ENCODE results near the gene PLOD1. TPM values are rescaled to one million over a fixed set of nuclear protein-coding genes. Genes with fewer than 3 reads are reported as not detected.

Gene PLOD1
- total and polyA plus RNA-seq, 4 donors: 48.0 to 82.9 (median 63.9) TPM

GRCh38 chr1:11921022-11921421, 13.5 kb upstream of the PLOD1 start:
- peaks cover 3 to 50% (median 43%) of the 10 kb centered on the region in 4 donors for H3K4me1 ChIP-seq (ENCODE audit: control insufficient read depth in 4 of 4, insufficient read depth in 4 of 4, low read length in 3 of 4)
- 84% methylated on average over 9 of the region's 9 CpGs for WGBS
- H3K36me3 ChIP-seq (ENCODE audit: control insufficient read depth in 4 of 4, insufficient read depth in 3 of 4, low read depth in 1 of 4, low read length in 3 of 4): peaks cover 5 to 31% (median 9%) of the 10 kb centered on the region in 4 donors
- H3K9ac ChIP-seq (ENCODE audit: low read depth in 1 of 2, low read length in 2 of 2): no peak overlapping the region
- no peak overlapping the region for H3K4me3 ChIP-seq (ENCODE audit: low read depth in 1 of 3, low read length in 3 of 3)
- no peaks in the 10 kb centered on the region for H3K27me3 ChIP-seq (ENCODE audit: control insufficient read depth in 4 of 4, insufficient read depth in 4 of 4, low read length in 3 of 4)
- no peaks in the 10 kb centered on the region for H3K9me3 ChIP-seq (ENCODE audit: control insufficient read depth in 4 of 4, low read length in 3 of 4)
- no peak for TF ChIP-seq NR2F2 (IDR thresholded peaks at IDR 0.05)
- TF ChIP-seq, protein P1, sequence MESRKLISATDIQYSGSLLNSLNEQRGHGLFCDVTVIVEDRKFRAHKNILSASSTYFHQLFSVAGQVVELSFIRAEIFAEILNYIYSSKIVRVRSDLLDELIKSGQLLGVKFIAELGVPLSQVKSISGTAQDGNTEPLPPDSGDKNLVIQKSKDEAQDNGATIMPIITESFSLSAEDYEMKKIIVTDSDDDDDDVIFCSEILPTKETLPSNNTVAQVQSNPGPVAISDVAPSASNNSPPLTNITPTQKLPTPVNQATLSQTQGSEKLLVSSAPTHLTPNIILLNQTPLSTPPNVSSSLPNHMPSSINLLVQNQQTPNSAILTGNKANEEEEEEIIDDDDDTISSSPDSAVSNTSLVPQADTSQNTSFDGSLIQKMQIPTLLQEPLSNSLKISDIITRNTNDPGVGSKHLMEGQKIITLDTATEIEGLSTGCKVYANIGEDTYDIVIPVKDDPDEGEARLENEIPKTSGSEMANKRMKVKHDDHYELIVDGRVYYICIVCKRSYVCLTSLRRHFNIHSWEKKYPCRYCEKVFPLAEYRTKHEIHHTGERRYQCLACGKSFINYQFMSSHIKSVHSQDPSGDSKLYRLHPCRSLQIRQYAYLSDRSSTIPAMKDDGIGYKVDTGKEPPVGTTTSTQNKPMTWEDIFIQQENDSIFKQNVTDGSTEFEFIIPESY (IDR thresholded peaks at IDR 0.05): no peak
- no peak for TF ChIP-seq JUND (IDR thresholded peaks at IDR 0.05)
- no peak for TF ChIP-seq GABPA (IDR thresholded peaks at IDR 0.05 in 1 of 2, conservative IDR thresholded peaks at IDR 0.05 in 1 of 2)
- TF ChIP-seq RAD21 (IDR thresholded peaks at IDR 0.05): no peak
- TF ChIP-seq TAF1 (conservative IDR thresholded peaks at IDR 0.05): no peak
- no peak overlapping the region for H3K27ac ChIP-seq (ENCODE audit: low read depth in 1 of 2, low read length in 2 of 2)
- no peak for DNase-seq (ENCODE audit: low spot score)

GRCh38 chr1:11923069-11923826, 11.3 kb upstream of the PLOD1 start:
- Histone ChIP-seq H3K27me3 (ENCODE audit: control insufficient read depth in 4 of 4, insufficient read depth in 4 of 4, low read length in 3 of 4) (no peaks in the 10 kb centered on the region), H3K36me3 (ENCODE audit: control insufficient read depth in 4 of 4, insufficient read depth in 3 of 4, low read depth in 1 of 4, low read length in 3 of 4) (peaks cover 5 to 27% (median 9%) of the 10 kb centered on the region in 4 donors), H3K9ac (ENCODE audit: low read depth in 1 of 2, low read length in 2 of 2) (no peak overlapping the region), H3K4me3 (ENCODE audit: low read depth in 1 of 3, low read length in 3 of 3) (no peak overlapping the region), H3K27ac (ENCODE audit: low read depth in 1 of 2, low read length in 2 of 2) (no peak overlapping the region), H3K9me3 (ENCODE audit: control insufficient read depth in 4 of 4, low read length in 3 of 4) (no peaks in the 10 kb centered on the region), H3K4me1 (ENCODE audit: control insufficient read depth in 4 of 4, insufficient read depth in 4 of 4, low read length in 3 of 4) (peaks cover 3 to 61% (median 51%) of the 10 kb centered on the region in 4 donors)
- no peak for DNase-seq (ENCODE audit: low spot score)
- TF ChIP-seq FOXA2 (IDR thresholded peaks at IDR 0.05): no peak
- TF ChIP-seq, protein P2, sequence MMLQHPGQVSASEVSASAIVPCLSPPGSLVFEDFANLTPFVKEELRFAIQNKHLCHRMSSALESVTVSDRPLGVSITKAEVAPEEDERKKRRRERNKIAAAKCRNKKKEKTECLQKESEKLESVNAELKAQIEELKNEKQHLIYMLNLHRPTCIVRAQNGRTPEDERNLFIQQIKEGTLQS (IDR thresholded peaks at IDR 0.05): no peak
- TF ChIP-seq, protein P3, sequence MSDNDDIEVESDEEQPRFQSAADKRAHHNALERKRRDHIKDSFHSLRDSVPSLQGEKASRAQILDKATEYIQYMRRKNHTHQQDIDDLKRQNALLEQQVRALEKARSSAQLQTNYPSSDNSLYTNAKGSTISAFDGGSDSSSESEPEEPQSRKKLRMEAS (IDR thresholded peaks at IDR 0.05): no peak
- TF ChIP-seq RAD21 (IDR thresholded peaks at IDR 0.05): no peak
- no peak for TF ChIP-seq EGR1 (IDR thresholded peaks at IDR 0.05; ENCODE audit: low read depth in 2 of 2)
- TF ChIP-seq HNF4G (IDR thresholded peaks at IDR 0.05): no peak
- TF ChIP-seq NR2F2 (IDR thresholded peaks at IDR 0.05): no peak
- TF ChIP-seq TAF1 (conservative IDR thresholded peaks at IDR 0.05): no peak
- TF ChIP-seq, protein P4, sequence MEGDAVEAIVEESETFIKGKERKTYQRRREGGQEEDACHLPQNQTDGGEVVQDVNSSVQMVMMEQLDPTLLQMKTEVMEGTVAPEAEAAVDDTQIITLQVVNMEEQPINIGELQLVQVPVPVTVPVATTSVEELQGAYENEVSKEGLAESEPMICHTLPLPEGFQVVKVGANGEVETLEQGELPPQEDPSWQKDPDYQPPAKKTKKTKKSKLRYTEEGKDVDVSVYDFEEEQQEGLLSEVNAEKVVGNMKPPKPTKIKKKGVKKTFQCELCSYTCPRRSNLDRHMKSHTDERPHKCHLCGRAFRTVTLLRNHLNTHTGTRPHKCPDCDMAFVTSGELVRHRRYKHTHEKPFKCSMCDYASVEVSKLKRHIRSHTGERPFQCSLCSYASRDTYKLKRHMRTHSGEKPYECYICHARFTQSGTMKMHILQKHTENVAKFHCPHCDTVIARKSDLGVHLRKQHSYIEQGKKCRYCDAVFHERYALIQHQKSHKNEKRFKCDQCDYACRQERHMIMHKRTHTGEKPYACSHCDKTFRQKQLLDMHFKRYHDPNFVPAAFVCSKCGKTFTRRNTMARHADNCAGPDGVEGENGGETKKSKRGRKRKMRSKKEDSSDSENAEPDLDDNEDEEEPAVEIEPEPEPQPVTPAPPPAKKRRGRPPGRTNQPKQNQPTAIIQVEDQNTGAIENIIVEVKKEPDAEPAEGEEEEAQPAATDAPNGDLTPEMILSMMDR (IDR thresholded peaks at IDR 0.05; ENCODE audit: low read depth, low read length, missing input control): no peak
- TF ChIP-seq JUND (IDR thresholded peaks at IDR 0.05): no peak
- TF ChIP-seq GABPA (IDR thresholded peaks at IDR 0.05 in 1 of 2, conservative IDR thresholded peaks at IDR 0.05 in 1 of 2): no peak
- TF ChIP-seq SP1 (IDR thresholded peaks at IDR 0.05): no peak
- no peak for TF ChIP-seq FOXA1 (IDR thresholded peaks at IDR 0.05)
- no peak for TF ChIP-seq YY1 (IDR thresholded peaks at IDR 0.05)
- TF ChIP-seq, protein P1 (IDR thresholded peaks at IDR 0.05): no peak
- no peak for TF ChIP-seq RXRA (IDR thresholded peaks at IDR 0.05)
- no peak for TF ChIP-seq HNF4A (conservative IDR thresholded peaks at IDR 0.05)
- 81% methylated on average over 24 of the region's 24 CpGs for WGBS
